ENCODE data around the gene PLCB2.

Gene PLCB2

DNA sequence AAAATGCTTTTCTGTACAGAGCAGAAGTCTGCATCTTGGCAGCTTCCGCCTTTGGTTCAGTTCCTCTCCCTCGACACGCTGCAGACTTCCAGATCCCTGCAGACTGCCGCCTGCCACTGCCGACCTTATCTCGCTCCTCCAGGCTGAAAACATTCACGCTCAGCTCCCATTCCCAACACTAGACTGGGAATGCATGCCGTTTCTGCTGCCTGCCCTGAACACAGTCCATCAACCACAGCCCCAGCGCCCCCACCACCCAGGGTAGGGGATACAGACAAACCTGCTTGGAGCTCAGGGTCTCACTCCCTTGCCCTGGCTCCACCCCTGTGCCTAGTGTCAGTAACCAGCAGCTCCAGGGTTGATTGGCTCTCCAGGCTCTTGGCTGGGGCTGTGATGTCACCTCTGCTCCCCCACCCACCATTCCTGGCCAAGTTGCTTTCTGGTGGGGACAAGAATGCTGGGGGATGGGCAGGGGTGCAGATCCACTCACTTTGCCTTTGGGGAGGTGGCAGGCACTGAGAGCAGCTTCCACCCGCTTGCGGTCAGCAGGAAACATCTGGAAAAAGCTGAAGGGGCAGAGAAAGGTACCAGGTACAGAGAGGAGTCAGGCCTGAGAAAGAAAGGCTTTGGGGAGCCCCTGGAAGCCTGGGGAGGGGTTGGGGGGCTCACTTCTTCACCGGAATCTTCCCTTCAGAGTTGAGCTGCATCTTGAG lies 6.1 kb downstream of the PLCB2 start:
- H3K4me3 ChIP-seq (replicated peaks; ENCODE audit: low read depth, low read length) = no peak overlapping the region
- TF ChIP-seq, protein P1, sequence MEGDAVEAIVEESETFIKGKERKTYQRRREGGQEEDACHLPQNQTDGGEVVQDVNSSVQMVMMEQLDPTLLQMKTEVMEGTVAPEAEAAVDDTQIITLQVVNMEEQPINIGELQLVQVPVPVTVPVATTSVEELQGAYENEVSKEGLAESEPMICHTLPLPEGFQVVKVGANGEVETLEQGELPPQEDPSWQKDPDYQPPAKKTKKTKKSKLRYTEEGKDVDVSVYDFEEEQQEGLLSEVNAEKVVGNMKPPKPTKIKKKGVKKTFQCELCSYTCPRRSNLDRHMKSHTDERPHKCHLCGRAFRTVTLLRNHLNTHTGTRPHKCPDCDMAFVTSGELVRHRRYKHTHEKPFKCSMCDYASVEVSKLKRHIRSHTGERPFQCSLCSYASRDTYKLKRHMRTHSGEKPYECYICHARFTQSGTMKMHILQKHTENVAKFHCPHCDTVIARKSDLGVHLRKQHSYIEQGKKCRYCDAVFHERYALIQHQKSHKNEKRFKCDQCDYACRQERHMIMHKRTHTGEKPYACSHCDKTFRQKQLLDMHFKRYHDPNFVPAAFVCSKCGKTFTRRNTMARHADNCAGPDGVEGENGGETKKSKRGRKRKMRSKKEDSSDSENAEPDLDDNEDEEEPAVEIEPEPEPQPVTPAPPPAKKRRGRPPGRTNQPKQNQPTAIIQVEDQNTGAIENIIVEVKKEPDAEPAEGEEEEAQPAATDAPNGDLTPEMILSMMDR (IDR thresholded peaks at IDR 0.05; ENCODE audit: low read depth, low read length, missing control alignments) = no peak
- no peak for DNase-seq (ENCODE audit: extremely low read depth, low read depth)

DNA sequence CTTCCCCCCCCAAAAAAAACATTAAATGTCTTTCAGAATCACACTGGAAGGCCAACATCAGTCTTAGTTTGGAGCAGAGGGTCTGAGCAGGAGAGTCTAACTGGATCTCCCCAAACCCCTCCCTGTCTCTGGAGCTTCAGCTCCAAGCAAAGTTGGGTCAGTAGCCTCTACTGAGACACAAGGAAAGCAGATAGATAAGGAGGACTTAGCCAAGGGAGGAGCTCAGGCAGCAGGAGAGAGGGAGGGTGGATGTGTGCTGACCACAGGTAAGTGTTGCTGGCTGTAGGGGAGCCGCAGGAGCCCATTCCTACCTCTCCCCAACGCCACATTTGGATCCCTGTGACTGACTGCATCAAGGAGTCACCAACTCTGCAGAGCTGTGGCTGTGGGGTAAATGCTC lies 7.0 kb downstream of the PLCB2 start:
- TF ChIP-seq, protein P1 (IDR thresholded peaks at IDR 0.05; ENCODE audit: low read depth, low read length, missing control alignments) = no peak
- H3K4me3 ChIP-seq (replicated peaks; ENCODE audit: low read depth, low read length) = no peak overlapping the region
- no peak for DNase-seq (ENCODE audit: extremely low read depth, low read depth)

GRCh38 chr15:40300367-40300766 lies 7.4 kb downstream of the PLCB2 start:
- TF ChIP-seq, protein P1 (IDR thresholded peaks at IDR 0.05; ENCODE audit: low read depth, low read length, missing control alignments) = no peak
- H3K4me3 ChIP-seq (replicated peaks; ENCODE audit: low read depth, low read length) = no peak overlapping the region
- DNase-seq (ENCODE audit: extremely low read depth, low read depth) = no peak

- H3K4me3 ChIP-seq (replicated peaks; ENCODE audit: low read depth, low read length) = no peak overlapping the region
- no peak for DNase-seq (ENCODE audit: extremely low read depth, low read depth)
- TF ChIP-seq, protein P1 (IDR thresholded peaks at IDR 0.05; ENCODE audit: low read depth, low read length, missing control alignments) = no peak
Measured at GRCh38 chr15:40298216-40298935, 9.4 kb downstream of the PLCB2 start.

GRCh38 chr15:40297356-40297755 lies 10.4 kb downstream of the PLCB2 start:
- DNase-seq (ENCODE audit: extremely low read depth, low read depth) = no peak
- H3K4me3 ChIP-seq (replicated peaks; ENCODE audit: low read depth, low read length) = no peak overlapping the region
- TF ChIP-seq, protein P1 (IDR thresholded peaks at IDR 0.05; ENCODE audit: low read depth, low read length, missing control alignments) = no peak

GRCh38 chr15:40296561-40297230 lies 11.0 kb downstream of the PLCB2 start:
- H3K4me3 ChIP-seq (replicated peaks; ENCODE audit: low read depth, low read length) = no peak overlapping the region
- TF ChIP-seq, protein P1 (IDR thresholded peaks at IDR 0.05; ENCODE audit: low read depth, low read length, missing control alignments) = no peak
- no peak for DNase-seq (ENCODE audit: extremely low read depth, low read depth)

All from HFF-Myc (cell line).